ACHN (cell line): ENCODE results near the gene CREB3.

Experiments
- DNase-seq: peaks from one replicate; pipeline ENCODE4 v3.0.0-alpha.2; 2015
- in situ Hi-C: cut with HindIII; loops from 2 replicates; pipeline ENCODE4 v1.10.0; 2017; ENCODE audit warnings: low sequenced_read_pairs, low pct_ligation_motif_present, low pct_unique_long_range_greater_than_20kb

Gene CREB3

GRCh38 chr9:35760651-35761050 is 28.2 kb downstream of the CREB3 start:
- in situ Hi-C loops, result no loop called here
- no peak for DNase-seq

GRCh38 chr9:35763181-35763580 is 30.7 kb downstream of the CREB3 start:
- no peak for DNase-seq
- in situ Hi-C loops, result no loop called here

GRCh38 chr9:35763803-35764202 is 31.3 kb downstream of the CREB3 start:
- in situ Hi-C loops, result no loop called here
- no peak for DNase-seq

- no peak for DNase-seq
- in situ Hi-C loops, result no loop called here
These were observed 34.5 kb downstream of the CREB3 start for GRCh38 chr9:35766997-35767396.

GRCh38 chr9:35767458-35767857 is 35.0 kb downstream of the CREB3 start:
- in situ Hi-C loops, result no loop called here
- DNase-seq, result no peak

- in situ Hi-C loops, result no loop called here
- DNase-seq, result no peak
These were observed 37.3 kb downstream of the CREB3 start for GRCh38 chr9:35769763-35770162.

- DNase-seq, result no peak
- in situ Hi-C loops, result no loop called here
These were observed 38.6 kb downstream of the CREB3 start for GRCh38 chr9:35771075-35771433.

GRCh38 chr9:35771534-35771933 is 39.1 kb downstream of the CREB3 start:
- no peak for DNase-seq
- in situ Hi-C loops, result no loop called here

GRCh38 chr9:35771943-35772342 is 39.5 kb downstream of the CREB3 start:
- in situ Hi-C loops, result no loop called here
- DNase-seq, result no peak

- no peak for DNase-seq
- in situ Hi-C loops, result no loop called here
These were observed 42.6 kb downstream of the CREB3 start for GRCh38 chr9:35774907-35775635.

- DNase-seq, result no peak
- in situ Hi-C loops, result no loop called here
These were observed 43.6 kb downstream of the CREB3 start for GRCh38 chr9:35776018-35776417.

- no peak for DNase-seq
- in situ Hi-C loops, result no loop called here
These were observed 46.0 kb downstream of the CREB3 start for GRCh38 chr9:35778496-35778895.

- DNase-seq, result no peak
- in situ Hi-C loops, result no loop called here
These were observed 48.6 kb downstream of the CREB3 start for GRCh38 chr9:35781066-35781465.

GRCh38 chr9:35783418-35783817 is 51.0 kb downstream of the CREB3 start:
- in situ Hi-C loops, result no loop called here
- no peak for DNase-seq
